Esophagus (tissue), 2 donors: Measurements from ENCODE around the gene COQ9. TPM values are rescaled to one million over a fixed set of nuclear protein-coding genes. Genes with fewer than 3 reads are reported as not detected.

ENCODE experiments used
- H3K27ac ChIP-seq, 2 donors: one replicate each; pipeline ENCODE4 v1.5.1; 2013; ENCODE audit warnings: low read depth in 2 of 2, mild to moderate bottlenecking in 2 of 2, inconsistent platforms in 1 of 2, low read length in 1 of 2, moderate library complexity in 1 of 2
- H3K27me3 ChIP-seq, 2 donors: one replicate each; pipeline ENCODE4 v1.6.1; 2013; ENCODE audit warnings: low read length in 2 of 2, control low read depth in 1 of 2, mild to moderate bottlenecking in 1 of 2; ENCODE audit not compliant: insufficient read depth in 2 of 2, control insufficient read depth in 1 of 2
- H3K36me3 ChIP-seq, 2 donors: one replicate each; pipeline ENCODE4 v1.6.1; 2013; ENCODE audit warnings: low read length in 1 of 2; ENCODE audit not compliant: control insufficient read depth in 2 of 2, insufficient read depth in 2 of 2
- H3K4me1 ChIP-seq, 2 donors: one replicate each; pipeline ENCODE4 v1.6.1; 2013; ENCODE audit warnings: low read length in 1 of 2; ENCODE audit not compliant: control insufficient read depth in 2 of 2, insufficient read depth in 2 of 2
- H3K4me3 ChIP-seq, 2 donors: one replicate each; pipeline ENCODE4 v1.5.1; 2013; ENCODE audit warnings: low read length in 2 of 2, mild to moderate bottlenecking in 2 of 2, low read depth in 1 of 2, moderate library complexity in 1 of 2
- H3K9me3 ChIP-seq, 2 donors: one replicate each; pipeline ENCODE4 v1.6.1; 2013; ENCODE audit warnings: mild to moderate bottlenecking in 2 of 2, low read depth in 1 of 2, low read length in 1 of 2, moderate library complexity in 1 of 2; ENCODE audit not compliant: control insufficient read depth in 2 of 2, insufficient read depth in 1 of 2
- WGBS, 2 donors: extraction: QIAGEN DNeasy Blood & Tissue Kit; methylation state at CpG; one replicate each; pipeline ENCODE4 v1.1.7; 2013; 5-methylcytosine and 5-hydroxymethylcytosine counted together
- polyA plus RNA-seq, 2 donors: library from polyadenylated mRNA; stranded (reverse); fragments of 200-250 nt; gene quantifications; one replicate each; pipeline ENCODE4 v1.2.3, GENCODE V29; 2013
- donor health status: healthy with polysubstance abuse.
- donor health status: Bipolar disorder and iron deficiency.

COQ9 gene
- polyA plus RNA-seq, 2 donors = 56.1 to 70.3 TPM

DNA sequence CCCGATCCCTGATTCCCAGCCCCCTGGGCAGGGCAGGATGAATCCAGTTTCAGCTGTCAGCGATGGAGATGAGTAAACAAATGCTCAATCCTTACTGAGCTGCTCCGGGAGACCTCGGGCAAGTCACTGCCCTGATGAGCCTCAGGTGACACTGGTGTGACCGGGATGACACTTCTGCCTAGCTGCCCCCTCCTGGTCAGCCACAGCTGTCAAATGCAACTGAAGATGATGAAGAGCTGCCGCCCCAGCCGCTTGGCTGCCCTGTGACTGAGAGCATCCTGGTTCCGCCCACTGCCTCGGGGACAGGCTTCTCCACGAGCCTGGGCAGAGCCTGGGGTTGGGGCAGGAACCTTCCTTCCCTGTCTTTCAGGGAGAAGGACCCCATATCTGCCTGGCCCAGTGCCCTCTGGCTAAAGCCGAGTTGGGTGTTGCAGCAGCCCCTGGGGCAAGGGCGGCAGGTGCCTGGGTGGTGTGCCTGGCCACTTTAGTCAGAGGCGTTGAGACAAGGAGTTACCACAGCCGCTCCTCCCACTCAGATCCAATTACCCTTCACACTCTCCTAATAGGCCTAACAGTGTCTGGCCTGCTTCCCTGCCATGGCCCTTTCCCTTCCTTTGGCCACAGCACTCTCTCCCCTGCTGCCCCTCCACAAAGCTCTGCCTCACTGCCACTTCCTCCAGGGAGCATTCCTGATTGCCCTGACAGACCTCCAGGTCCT lies 37.2 kb upstream of the COQ9 start:
- Histone ChIP-seq H3K36me3 (no peaks in the 10 kb centered on the region), H3K4me3 (no peak overlapping the region), H3K27ac (no peak overlapping the region), H3K27me3 (no peaks in the 10 kb centered on the region), H3K9me3 (no peaks in the 10 kb centered on the region), H3K4me1 (peaks cover 0 to 9% of the 10 kb centered on the region in 2 donors)
- WGBS, 2 donors = 46 to 52% methylated on average over 14 of the region's 14 CpGs

GRCh38 chr16:57411362-57411976 lies 35.8 kb upstream of the COQ9 start:
- H3K4me3 ChIP-seq = no peak overlapping the region
- H3K36me3 ChIP-seq = no peaks in the 10 kb centered on the region
- 54 to 56% methylated on average over 12 of the region's 12 CpGs for WGBS, 2 donors
- no peaks in the 10 kb centered on the region for H3K27me3 ChIP-seq
- H3K4me1 ChIP-seq = peaks cover 0 to 11% of the 10 kb centered on the region in 2 donors
- H3K9me3 ChIP-seq = no peaks in the 10 kb centered on the region
- H3K27ac ChIP-seq = no peak overlapping the region

DNA sequence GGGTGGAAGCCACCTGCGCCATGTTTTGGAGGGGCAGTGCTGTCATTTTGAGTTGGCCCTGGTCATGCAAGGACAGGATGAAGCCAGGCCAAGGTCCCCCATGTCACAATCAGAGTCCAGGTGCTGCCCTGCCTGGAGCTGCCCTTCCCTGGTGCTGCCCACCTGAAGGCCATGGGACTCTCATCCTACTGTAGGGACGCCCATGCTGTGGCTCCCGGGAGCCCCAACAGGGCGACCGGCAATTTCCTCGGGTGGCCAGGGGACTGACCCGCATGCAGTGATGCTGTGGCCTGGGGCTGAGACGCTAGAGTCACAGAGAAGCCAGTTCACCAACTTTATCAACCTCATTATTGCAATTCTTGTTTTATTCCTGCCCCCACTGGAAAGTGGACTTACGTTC lies 34.7 kb upstream of the COQ9 start:
- Histone ChIP-seq H3K27ac (no peak overlapping the region), H3K4me1 (peaks cover 0 to 16% of the 10 kb centered on the region in 2 donors), H3K27me3 (no peaks in the 10 kb centered on the region), H3K36me3 (no peaks in the 10 kb centered on the region), H3K9me3 (no peaks in the 10 kb centered on the region), H3K4me3 (no peak overlapping the region)
- 91 to 93% methylated on average over 9 of the region's 9 CpGs for WGBS, 2 donors

DNA sequence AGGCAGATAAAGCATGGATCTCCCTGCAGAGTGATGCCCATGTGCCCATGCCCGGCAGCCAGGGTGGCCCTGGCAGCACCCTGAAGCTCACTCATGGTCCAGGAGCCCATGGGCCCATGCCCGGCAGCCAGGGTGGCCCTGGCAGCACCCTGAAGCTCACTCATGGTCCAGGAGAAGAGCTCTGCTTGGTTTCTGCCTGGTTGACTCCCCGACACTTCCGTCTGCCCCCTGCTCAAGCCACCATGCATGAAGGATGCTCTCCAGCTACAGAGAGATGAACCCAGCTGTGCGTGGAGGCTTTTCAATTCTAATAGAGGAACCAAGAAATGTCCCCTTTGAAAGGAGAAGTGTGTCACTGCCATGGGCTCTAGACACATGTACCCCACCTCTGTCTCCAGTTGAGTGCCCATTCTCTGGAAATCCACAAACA lies 34.0 kb upstream of the COQ9 start:
- WGBS, 2 donors = 84 to 91% methylated on average over 5 of the region's 5 CpGs
- no peaks in the 10 kb centered on the region for H3K9me3 ChIP-seq
- H3K27ac ChIP-seq = no peak overlapping the region
- H3K4me1 ChIP-seq = peaks cover 0 to 16% of the 10 kb centered on the region in 2 donors
- H3K36me3 ChIP-seq = no peaks in the 10 kb centered on the region
- no peak overlapping the region for H3K4me3 ChIP-seq
- no peaks in the 10 kb centered on the region for H3K27me3 ChIP-seq

GRCh38 chr16:57413733-57414132 lies 33.5 kb upstream of the COQ9 start:
- H3K4me3 ChIP-seq = no peak overlapping the region
- peaks cover 0 to 16% of the 10 kb centered on the region in 2 donors for H3K4me1 ChIP-seq
- no peaks in the 10 kb centered on the region for H3K27me3 ChIP-seq
- H3K9me3 ChIP-seq = no peaks in the 10 kb centered on the region
- no peak overlapping the region for H3K27ac ChIP-seq
- WGBS, 2 donors = 56 to 74% methylated on average over 7 of the region's 7 CpGs
- H3K36me3 ChIP-seq = no peaks in the 10 kb centered on the region

GRCh38 chr16:57416084-57416483 lies 31.2 kb upstream of the COQ9 start:
- Histone ChIP-seq H3K27ac (no peak overlapping the region), H3K36me3 (no peaks in the 10 kb centered on the region), H3K9me3 (no peaks in the 10 kb centered on the region), H3K27me3 (no peaks in the 10 kb centered on the region), H3K4me1 (peaks cover 0 to 7% of the 10 kb centered on the region in 2 donors), H3K4me3 (no peak overlapping the region)
- 85 to 89% methylated on average over 16 of the region's 16 CpGs for WGBS, 2 donors

- no peaks in the 10 kb centered on the region for H3K9me3 ChIP-seq
- 69 to 78% methylated on average over 6 of the region's 6 CpGs for WGBS, 2 donors
- no peak overlapping the region for H3K27ac ChIP-seq
- no peaks in the 10 kb centered on the region for H3K36me3 ChIP-seq
- peaks cover 0 to 7% of the 10 kb centered on the region in 2 donors for H3K4me1 ChIP-seq
- H3K27me3 ChIP-seq = no peaks in the 10 kb centered on the region
- no peak overlapping the region for H3K4me3 ChIP-seq
These were observed 27.8 kb upstream of the COQ9 start for GRCh38 chr16:57419506-57419905.

DNA sequence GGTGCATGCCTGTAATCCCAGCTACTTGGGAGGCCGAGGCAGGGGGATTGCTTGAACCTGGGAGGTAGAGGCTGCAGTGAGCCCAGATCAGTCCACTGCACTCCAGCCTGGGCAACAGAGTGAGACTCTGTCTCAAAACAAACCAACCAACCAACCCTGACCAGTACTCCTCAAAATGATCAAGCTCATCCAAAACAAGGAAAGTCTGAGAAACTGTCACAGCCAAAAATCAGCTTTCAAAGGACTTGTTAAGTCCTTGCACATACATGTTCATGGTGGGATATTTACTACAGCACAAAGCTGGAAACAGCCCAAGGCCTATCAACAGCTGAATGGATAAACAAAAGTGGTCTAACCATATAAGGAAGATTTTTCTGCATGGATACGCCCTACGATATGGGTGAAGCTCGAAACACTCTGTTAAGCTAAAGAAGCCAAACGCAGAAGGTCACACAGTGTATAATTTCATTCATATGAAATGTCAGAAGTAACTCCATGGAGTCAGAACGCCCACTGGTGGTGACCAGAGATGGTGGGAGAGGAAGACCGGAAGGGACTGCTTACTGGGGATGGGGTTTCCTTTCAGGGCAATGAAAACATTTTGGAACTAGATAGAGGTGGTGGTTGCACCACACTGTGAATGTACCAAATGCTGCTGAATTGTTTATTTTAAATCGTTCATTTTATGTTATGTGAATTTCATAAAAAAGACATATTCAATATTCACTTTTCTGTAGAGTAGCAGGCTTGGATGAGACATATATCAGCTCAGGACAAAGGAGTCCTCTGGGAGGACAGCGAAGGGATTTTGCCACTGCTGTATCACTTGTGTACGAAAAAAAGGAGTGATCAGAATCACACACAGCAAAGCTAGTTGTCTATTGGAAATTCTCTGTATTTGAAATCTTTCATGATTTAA lies 25.0 kb upstream of the COQ9 start:
- Histone ChIP-seq H3K4me1 (no peaks in the 10 kb centered on the region), H3K36me3 (no peaks in the 10 kb centered on the region), H3K9me3 (no peaks in the 10 kb centered on the region), H3K27me3 (no peaks in the 10 kb centered on the region), H3K27ac (peak overlapping the region in 1 of 2 donors; percentile 30), H3K4me3 (no peak overlapping the region)
- 36 to 44% methylated on average over 10 of the region's 10 CpGs for WGBS, 2 donors

DNA sequence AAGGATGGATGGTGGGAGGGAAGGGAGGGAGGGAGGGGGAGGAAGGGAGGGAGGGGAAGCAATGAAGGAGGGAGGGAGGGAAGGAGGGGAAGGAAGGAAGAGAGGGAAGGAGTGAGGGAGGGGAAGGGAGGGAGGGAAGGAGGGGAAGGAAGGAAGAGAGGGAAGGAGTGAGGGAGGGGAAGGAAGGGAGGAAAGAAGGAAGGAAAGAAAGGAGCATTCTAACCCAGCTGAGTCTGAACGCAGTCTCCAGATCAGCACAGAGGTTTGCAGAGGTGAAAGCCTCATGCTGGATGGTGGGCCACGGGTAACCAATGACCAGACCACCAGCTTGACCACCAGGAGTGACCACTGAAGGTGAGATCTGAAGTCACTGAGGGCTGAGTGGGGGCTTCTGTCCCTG lies 24.1 kb upstream of the COQ9 start:
- WGBS, 2 donors = 81 to 84% methylated on average over 2 of the region's 2 CpGs
- H3K27ac ChIP-seq = no peak overlapping the region
- no peaks in the 10 kb centered on the region for H3K27me3 ChIP-seq
- no peak overlapping the region for H3K4me3 ChIP-seq
- H3K4me1 ChIP-seq = no peaks in the 10 kb centered on the region
- no peaks in the 10 kb centered on the region for H3K36me3 ChIP-seq
- no peaks in the 10 kb centered on the region for H3K9me3 ChIP-seq
